Breast epithelium (tissue), 3 donors: ENCODE results near the gene COL26A1.

ENCODE experiments used
- CTCF ChIP-seq, 3 donors: fragments of 450-650 bp; IDR thresholded peaks; one replicate each; pipeline ENCODE4 v1.5.1; 2016 to 2017; ENCODE audit warnings: antibody characterized with exemption in 3 of 3, mild to moderate bottlenecking in 3 of 3, moderate library complexity in 3 of 3
- POLR2AphosphoS5 ChIP-seq, 3 donors: sonication (generic); formaldehyde crosslinking; IDR thresholded peaks; one replicate each; pipeline ENCODE4 v1.6.1; 2017; ENCODE audit warnings: antibody characterized with exemption in 3 of 3

GRCh38 chr7:101330011-101330484 lies 32.6 kb upstream of the COL26A1 start:
- no peak for TF ChIP-seq CTCF (IDR thresholded peaks at IDR 0.05)
- TF ChIP-seq POLR2AphosphoS5 (IDR thresholded peaks at IDR 0.05) = no peak
